ENCODE data around the gene RUBCNL. TPM values are rescaled to one million over a fixed set of nuclear protein-coding genes. Genes with fewer than 3 reads are reported as not detected.

Gene RUBCNL
- total RNA-seq, 1 experiment from 2014 or later = 1.4 TPM

- H4K5ac ChIP-seq (ENCODE audit: insufficient read length, low read depth, low read length) = no peak overlapping the region
- no peak overlapping the region for H3K9ac ChIP-seq (ENCODE audit: extremely low read depth, insufficient read length, low read length)
- H3T11ph ChIP-seq (ENCODE audit: low read length) = no peak overlapping the region
- H3K4me2 ChIP-seq (ENCODE audit: insufficient read depth, insufficient read length, low read length) = no peak overlapping the region
- H4K8ac ChIP-seq (replicated peaks; ENCODE audit: insufficient read length, low read depth, low read length) = no peak overlapping the region
- no peaks in the 10 kb centered on the region for H3K79me1 ChIP-seq (ENCODE audit: insufficient read depth, low read depth, low read length, poor library complexity, severe bottlenecking)
- no peaks in the 10 kb centered on the region for H3K79me2 ChIP-seq (ENCODE audit: insufficient read depth, low read length)
- no peak overlapping the region; a peak in 1 of 7 replicates for H3K27ac Mint-ChIP-seq
- no peak overlapping the region for H2BK20ac ChIP-seq (ENCODE audit: low read depth, low read length, poor library complexity, severe bottlenecking)
- H2BK15ac ChIP-seq (ENCODE audit: low read depth, low read length) = no peak overlapping the region
- H3K27me3 Mint-ChIP-seq (ENCODE audit: low read depth) = no peaks in the 10 kb centered on the region
- no peaks in the 10 kb centered on the region for H3K4me1 Mint-ChIP-seq
- no peak overlapping the region for H2AFZ ChIP-seq (ENCODE audit: low read length)
- H2AK5ac ChIP-seq (ENCODE audit: insufficient read length, low read length) = no peak overlapping the region
- peaks cover 4 to 11% of the 10 kb centered on the region in 2 experiments; a peak in 3 of 5 replicates for H3K9me3 Mint-ChIP-seq
- H3K27ac ChIP-seq (ENCODE audit: insufficient read length, low read depth, low read length) = no peak overlapping the region
- no peak overlapping the region for H2BK120ac ChIP-seq (ENCODE audit: low read depth, low read length, poor library complexity, severe bottlenecking)
- H3K36me3 Mint-ChIP-seq (ENCODE audit: insufficient read depth in 1 of 3, low read depth in 3 of 3) = no peaks in the 10 kb centered on the region; a peak in 1 of 7 replicates
- no peaks in the 10 kb centered on the region for H3K9me3 ChIP-seq (ENCODE audit: control insufficient read depth, low read depth, low read length)
- no peaks in the 10 kb centered on the region for H3K23me2 ChIP-seq (ENCODE audit: insufficient read length, low read depth, low read length, poor library complexity, severe bottlenecking)
- no peak overlapping the region for H3K23ac ChIP-seq (ENCODE audit: insufficient read length, low read depth, low read length)
- WGBS (ENCODE audit: extremely low coverage, insufficient read length, low lambda C conversion rate) = no CpG with 5 or more reads among the region's 7 CpGs
- no peak for DNase-seq
- no peak overlapping the region for H2BK5ac ChIP-seq (ENCODE audit: insufficient read length, low read length)
- H3K18ac ChIP-seq (ENCODE audit: insufficient read length, low read depth, low read length) = no peak overlapping the region
- H4K91ac ChIP-seq (ENCODE audit: insufficient read length, low read depth, low read length) = no peak overlapping the region
- H2BK12ac ChIP-seq (ENCODE audit: insufficient read length, low read depth, low read length) = no peak overlapping the region
- H3K14ac ChIP-seq (ENCODE audit: insufficient read depth, low read length) = no peak overlapping the region
- no peak overlapping the region for H3K4me3 Mint-ChIP-seq
- H4K20me1 ChIP-seq (ENCODE audit: control insufficient read depth, insufficient read depth, insufficient read length) = no peaks in the 10 kb centered on the region
- H3K56ac ChIP-seq (ENCODE audit: insufficient read length, low read depth, low read length) = no peak overlapping the region
- no peak overlapping the region for H3K4ac ChIP-seq (ENCODE audit: low read depth, low read length)
- TF ChIP-seq CTCF (conservative IDR thresholded peaks at IDR 0.05) = no peak
- no peaks in the 10 kb centered on the region; the same call in 1 of the 2 replicates for H3K27me3 ChIP-seq (ENCODE audit: insufficient read depth, low read length)
- no peaks in the 10 kb centered on the region for H3K4me1 ChIP-seq (ENCODE audit: insufficient read depth, low read length)
These were observed 83.2 kb downstream of the RUBCNL start for GRCh38 chr13:46303742-46304385.
